Measurements from ENCODE around the gene PRAC2.

DNA sequence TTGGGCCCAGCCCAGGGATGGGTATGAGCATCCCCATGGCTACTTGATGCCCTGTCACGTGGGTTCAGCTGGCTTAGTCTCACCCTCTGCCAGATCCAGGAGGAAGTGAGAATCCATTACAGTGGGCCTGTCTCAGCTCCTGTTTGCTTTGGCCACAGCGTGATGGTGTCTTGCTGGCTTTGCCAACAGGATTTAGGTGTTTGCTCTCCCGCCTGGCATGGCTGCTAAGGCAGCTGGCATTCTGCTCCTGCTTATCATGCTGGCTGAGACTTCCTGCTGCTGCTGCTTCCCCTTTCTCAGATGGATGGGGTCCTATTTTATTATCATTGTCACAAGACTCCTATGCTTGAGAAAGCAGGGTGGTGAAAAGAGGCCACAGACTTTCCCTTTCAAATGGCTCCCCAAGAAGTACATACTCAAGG, 33.9 kb downstream of the PRAC2 start:
- TF ChIP-seq, protein P1, sequence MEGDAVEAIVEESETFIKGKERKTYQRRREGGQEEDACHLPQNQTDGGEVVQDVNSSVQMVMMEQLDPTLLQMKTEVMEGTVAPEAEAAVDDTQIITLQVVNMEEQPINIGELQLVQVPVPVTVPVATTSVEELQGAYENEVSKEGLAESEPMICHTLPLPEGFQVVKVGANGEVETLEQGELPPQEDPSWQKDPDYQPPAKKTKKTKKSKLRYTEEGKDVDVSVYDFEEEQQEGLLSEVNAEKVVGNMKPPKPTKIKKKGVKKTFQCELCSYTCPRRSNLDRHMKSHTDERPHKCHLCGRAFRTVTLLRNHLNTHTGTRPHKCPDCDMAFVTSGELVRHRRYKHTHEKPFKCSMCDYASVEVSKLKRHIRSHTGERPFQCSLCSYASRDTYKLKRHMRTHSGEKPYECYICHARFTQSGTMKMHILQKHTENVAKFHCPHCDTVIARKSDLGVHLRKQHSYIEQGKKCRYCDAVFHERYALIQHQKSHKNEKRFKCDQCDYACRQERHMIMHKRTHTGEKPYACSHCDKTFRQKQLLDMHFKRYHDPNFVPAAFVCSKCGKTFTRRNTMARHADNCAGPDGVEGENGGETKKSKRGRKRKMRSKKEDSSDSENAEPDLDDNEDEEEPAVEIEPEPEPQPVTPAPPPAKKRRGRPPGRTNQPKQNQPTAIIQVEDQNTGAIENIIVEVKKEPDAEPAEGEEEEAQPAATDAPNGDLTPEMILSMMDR (IDR thresholded peaks at IDR 0.05), result no peak
- TF ChIP-seq POLR2A (IDR thresholded peaks at IDR 0.05), result no peak

Data from esophagus squamous epithelium (tissue), 4 donors.